HEK293 (cell line): Measurements from ENCODE around the gene LBX2.

Source experiments
- TF ChIP-seq, protein P1 (sequence below): fragments of 450-650 bp; formaldehyde crosslinking; IDR thresholded peaks from 2 replicates; pipeline ENCODE4 v1.5.1; 2016; ENCODE audit warnings: missing biosample characterization, missing genetic modification characterization
- TF ChIP-seq, protein P2 (sequence below): fragments of 450-650 bp; formaldehyde crosslinking; IDR thresholded peaks from 2 replicates; pipeline ENCODE4 v1.5.1; 2017; ENCODE audit warnings: missing biosample characterization, mild to moderate bottlenecking, missing genetic modification characterization, moderate library complexity
- TF ChIP-seq, protein P3 (sequence below): fragments of 450-650 bp; formaldehyde crosslinking; IDR thresholded peaks from 2 replicates; pipeline ENCODE4 v1.5.1; 2016; ENCODE audit warnings: missing biosample characterization, missing genetic modification characterization

- TF ChIP-seq, protein P1, sequence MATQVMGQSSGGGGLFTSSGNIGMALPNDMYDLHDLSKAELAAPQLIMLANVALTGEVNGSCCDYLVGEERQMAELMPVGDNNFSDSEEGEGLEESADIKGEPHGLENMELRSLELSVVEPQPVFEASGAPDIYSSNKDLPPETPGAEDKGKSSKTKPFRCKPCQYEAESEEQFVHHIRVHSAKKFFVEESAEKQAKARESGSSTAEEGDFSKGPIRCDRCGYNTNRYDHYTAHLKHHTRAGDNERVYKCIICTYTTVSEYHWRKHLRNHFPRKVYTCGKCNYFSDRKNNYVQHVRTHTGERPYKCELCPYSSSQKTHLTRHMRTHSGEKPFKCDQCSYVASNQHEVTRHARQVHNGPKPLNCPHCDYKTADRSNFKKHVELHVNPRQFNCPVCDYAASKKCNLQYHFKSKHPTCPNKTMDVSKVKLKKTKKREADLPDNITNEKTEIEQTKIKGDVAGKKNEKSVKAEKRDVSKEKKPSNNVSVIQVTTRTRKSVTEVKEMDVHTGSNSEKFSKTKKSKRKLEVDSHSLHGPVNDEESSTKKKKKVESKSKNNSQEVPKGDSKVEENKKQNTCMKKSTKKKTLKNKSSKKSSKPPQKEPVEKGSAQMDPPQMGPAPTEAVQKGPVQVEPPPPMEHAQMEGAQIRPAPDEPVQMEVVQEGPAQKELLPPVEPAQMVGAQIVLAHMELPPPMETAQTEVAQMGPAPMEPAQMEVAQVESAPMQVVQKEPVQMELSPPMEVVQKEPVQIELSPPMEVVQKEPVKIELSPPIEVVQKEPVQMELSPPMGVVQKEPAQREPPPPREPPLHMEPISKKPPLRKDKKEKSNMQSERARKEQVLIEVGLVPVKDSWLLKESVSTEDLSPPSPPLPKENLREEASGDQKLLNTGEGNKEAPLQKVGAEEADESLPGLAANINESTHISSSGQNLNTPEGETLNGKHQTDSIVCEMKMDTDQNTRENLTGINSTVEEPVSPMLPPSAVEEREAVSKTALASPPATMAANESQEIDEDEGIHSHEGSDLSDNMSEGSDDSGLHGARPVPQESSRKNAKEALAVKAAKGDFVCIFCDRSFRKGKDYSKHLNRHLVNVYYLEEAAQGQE (tag by site-specific recombination): no peak
- TF ChIP-seq, protein P2, sequence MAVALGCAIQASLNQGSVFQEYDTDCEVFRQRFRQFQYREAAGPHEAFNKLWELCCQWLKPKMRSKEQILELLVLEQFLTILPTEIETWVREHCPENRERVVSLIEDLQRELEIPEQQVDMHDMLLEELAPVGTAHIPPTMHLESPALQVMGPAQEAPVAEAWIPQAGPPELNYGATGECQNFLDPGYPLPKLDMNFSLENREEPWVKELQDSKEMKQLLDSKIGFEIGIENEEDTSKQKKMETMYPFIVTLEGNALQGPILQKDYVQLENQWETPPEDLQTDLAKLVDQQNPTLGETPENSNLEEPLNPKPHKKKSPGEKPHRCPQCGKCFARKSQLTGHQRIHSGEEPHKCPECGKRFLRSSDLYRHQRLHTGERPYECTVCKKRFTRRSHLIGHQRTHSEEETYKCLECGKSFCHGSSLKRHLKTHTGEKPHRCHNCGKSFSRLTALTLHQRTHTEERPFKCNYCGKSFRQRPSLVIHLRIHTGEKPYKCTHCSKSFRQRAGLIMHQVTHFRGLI: no peak
- TF ChIP-seq, protein P3, sequence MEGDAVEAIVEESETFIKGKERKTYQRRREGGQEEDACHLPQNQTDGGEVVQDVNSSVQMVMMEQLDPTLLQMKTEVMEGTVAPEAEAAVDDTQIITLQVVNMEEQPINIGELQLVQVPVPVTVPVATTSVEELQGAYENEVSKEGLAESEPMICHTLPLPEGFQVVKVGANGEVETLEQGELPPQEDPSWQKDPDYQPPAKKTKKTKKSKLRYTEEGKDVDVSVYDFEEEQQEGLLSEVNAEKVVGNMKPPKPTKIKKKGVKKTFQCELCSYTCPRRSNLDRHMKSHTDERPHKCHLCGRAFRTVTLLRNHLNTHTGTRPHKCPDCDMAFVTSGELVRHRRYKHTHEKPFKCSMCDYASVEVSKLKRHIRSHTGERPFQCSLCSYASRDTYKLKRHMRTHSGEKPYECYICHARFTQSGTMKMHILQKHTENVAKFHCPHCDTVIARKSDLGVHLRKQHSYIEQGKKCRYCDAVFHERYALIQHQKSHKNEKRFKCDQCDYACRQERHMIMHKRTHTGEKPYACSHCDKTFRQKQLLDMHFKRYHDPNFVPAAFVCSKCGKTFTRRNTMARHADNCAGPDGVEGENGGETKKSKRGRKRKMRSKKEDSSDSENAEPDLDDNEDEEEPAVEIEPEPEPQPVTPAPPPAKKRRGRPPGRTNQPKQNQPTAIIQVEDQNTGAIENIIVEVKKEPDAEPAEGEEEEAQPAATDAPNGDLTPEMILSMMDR (tag by site-specific recombination): no peak
These were observed 50.6 kb downstream of the LBX2 start for GRCh38 chr2:74448771-74449170.
